HCT116 (cell line): ENCODE results near the gene CHST1.

Experiments used
- ATF3 ChIP-seq: IDR thresholded peaks from 2 replicates; pipeline ENCODE4 v1.6.1; 2012
- CTCF ChIP-seq, 3 experiments: fragments of 200-600 bp in 1 of 3; sonication (generic) in 1 of 3; IDR thresholded peaks in 2 of 3; conservative IDR thresholded peaks in 1 of 3; 2 replicates each; pipeline ENCODE4 v1.5.1; 2012 to 2017; ENCODE audit warnings: low read depth in 2 of 3, low read length in 2 of 3, antibody characterized with exemption in 1 of 3, borderline replicate concordance in 1 of 3, control low read depth in 1 of 3, mild to moderate bottlenecking in 1 of 3, mixed read lengths in 1 of 3, mixed run types in 1 of 3, moderate library complexity in 1 of 3; ENCODE audit not compliant: insufficient read depth in 1 of 3
- ELF1 ChIP-seq: IDR thresholded peaks from 2 replicates; pipeline ENCODE4 v1.6.1; 2012; ENCODE audit warnings: low read depth, borderline replicate concordance
- EZH2 ChIP-seq: fragments of 200-600 bp; sonication (generic); IDR thresholded peaks from 2 replicates; pipeline ENCODE4 v1.6.1; 2017; ENCODE audit warnings: antibody characterized with exemption, mixed run types
- EZH2phosphoT487 ChIP-seq: fragments of 200-600 bp; IDR thresholded peaks from 2 replicates; pipeline ENCODE4 v1.6.1; 2018; ENCODE audit warnings: antibody characterized with exemption, borderline replicate concordance
- FOSL1 ChIP-seq: IDR thresholded peaks from 2 replicates; pipeline ENCODE4 v1.6.1; 2012; ENCODE audit warnings: low read depth
- MAX ChIP-seq: IDR thresholded peaks from 2 replicates; pipeline ENCODE4 v1.6.1; 2012
- POLR2A ChIP-seq: IDR thresholded peaks from 2 replicates; pipeline ENCODE4 v1.7.0; 2011; ENCODE audit warnings: borderline replicate concordance; ENCODE audit not compliant: insufficient read depth, insufficient read length; ENCODE audit errors: extremely low read depth
- POLR2AphosphoS5 ChIP-seq: IDR thresholded peaks from 2 replicates; pipeline ENCODE4 v1.6.1; 2011; ENCODE audit warnings: mild to moderate bottlenecking, low read depth, low read length, moderate library complexity
- SIN3A ChIP-seq: IDR thresholded peaks from 2 replicates; pipeline ENCODE4 v1.6.1; 2012; ENCODE audit warnings: low read depth
- SP1 ChIP-seq: IDR thresholded peaks from 2 replicates; pipeline ENCODE4 v1.6.1; 2012; ENCODE audit warnings: low read depth
- ZBTB33 ChIP-seq: IDR thresholded peaks from 2 replicates; pipeline ENCODE4 v1.6.1; 2011; ENCODE audit warnings: mild to moderate bottlenecking, low read length, moderate library complexity; ENCODE audit not compliant: insufficient replicate concordance; ENCODE audit errors: extremely low read depth

GRCh38 chr11:45614196-45614828 lies 51.1 kb downstream of the CHST1 start:
- TF ChIP-seq POLR2A (no peak), CTCF (IDR thresholded peaks at IDR 0.05 in 2 of 3, conservative IDR thresholded peaks at IDR 0.05 in 1 of 3; ENCODE audit: borderline replicate concordance in 1 of 3, insufficient read depth in 1 of 3, low read depth in 2 of 3, low read length in 2 of 3) (no peak), EZH2 (no peak), EZH2phosphoT487 (no peak), MAX (no peak), FOSL1 (no peak), ZBTB33 (no peak), POLR2AphosphoS5 (no peak), SP1 (no peak), ELF1 (no peak), SIN3A (no peak), ATF3 (no peak)
